SH-SY5Y (cell line): ENCODE measurements around the gene PLEKHO2.

ENCODE experiments used
- GATA2 ChIP-seq: IDR thresholded peaks from 2 replicates; pipeline ENCODE4 v1.6.1; 2011; ENCODE audit warnings: mild to moderate bottlenecking, low read depth, low read length
- GATA3 ChIP-seq: IDR thresholded peaks from 2 replicates; pipeline ENCODE4 v1.6.1; 2011; ENCODE audit warnings: low read depth, mild to moderate bottlenecking, low read length, moderate library complexity

DNA sequence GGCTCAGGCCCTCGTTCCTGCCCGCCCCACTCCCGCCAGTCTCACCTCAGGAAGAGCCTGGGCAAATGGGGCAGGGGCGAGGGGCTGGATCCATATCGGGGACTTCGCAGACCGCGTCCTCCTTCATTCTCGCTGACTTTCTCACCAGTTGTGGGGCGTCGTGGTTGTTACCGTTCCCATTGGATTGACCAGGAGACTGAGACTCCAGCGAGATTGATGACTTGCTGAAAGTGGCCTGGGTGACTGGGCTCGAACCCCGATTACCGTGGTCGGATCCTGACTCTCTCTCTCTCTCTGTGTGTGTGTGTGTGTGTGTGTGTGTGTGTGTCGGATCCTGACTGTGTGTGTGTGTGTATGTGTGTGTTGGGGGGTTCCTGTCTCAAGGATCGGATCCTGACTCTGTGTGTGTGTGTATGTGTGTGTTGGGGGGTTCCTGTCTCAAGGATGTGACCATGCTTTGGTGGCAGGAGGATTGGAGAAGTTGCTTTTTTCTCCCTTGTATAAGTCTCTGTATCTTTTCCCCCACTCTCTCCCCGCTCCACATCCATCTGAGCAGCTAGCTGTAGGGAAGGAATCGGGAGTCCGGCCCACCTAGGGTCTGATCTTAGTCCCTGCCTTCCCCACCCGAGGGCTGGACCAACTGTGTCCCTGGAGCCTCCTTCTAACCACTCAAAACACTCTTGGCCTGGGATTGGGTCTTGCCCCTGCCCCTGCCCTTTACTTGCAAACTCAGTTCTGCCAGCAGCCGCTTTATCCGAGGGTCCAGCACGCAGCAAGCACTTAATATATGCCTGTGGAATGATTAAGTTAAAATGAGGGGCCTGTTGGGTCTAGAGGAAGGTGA is 603 bp downstream of the PLEKHO2 start:
- TF ChIP-seq GATA3 (no peak), GATA2 (no peak)
